Esophagus squamous epithelium (tissue), 4 donors: ENCODE measurements around the gene IRF2.

Experiments
- POLR2A ChIP-seq, 4 donors: fragments of 450-650 bp; IDR thresholded peaks; one replicate each; pipeline ENCODE4 v1.6.1; 2017; ENCODE audit warnings: antibody characterized with exemption in 4 of 4, mild to moderate bottlenecking in 4 of 4, moderate library complexity in 3 of 4
- TF ChIP-seq, protein P1 (sequence below), 6 experiments: fragments of 450-650 bp in 4 of 6; fragments of 200-600 bp in 2 of 6; sonication (generic) in 2 of 6; IDR thresholded peaks; one replicate each; pipeline ENCODE4 v1.5.1; 2016 to 2019; ENCODE audit warnings: antibody characterized with exemption in 6 of 6, mild to moderate bottlenecking in 4 of 6, moderate library complexity in 4 of 6

DNA sequence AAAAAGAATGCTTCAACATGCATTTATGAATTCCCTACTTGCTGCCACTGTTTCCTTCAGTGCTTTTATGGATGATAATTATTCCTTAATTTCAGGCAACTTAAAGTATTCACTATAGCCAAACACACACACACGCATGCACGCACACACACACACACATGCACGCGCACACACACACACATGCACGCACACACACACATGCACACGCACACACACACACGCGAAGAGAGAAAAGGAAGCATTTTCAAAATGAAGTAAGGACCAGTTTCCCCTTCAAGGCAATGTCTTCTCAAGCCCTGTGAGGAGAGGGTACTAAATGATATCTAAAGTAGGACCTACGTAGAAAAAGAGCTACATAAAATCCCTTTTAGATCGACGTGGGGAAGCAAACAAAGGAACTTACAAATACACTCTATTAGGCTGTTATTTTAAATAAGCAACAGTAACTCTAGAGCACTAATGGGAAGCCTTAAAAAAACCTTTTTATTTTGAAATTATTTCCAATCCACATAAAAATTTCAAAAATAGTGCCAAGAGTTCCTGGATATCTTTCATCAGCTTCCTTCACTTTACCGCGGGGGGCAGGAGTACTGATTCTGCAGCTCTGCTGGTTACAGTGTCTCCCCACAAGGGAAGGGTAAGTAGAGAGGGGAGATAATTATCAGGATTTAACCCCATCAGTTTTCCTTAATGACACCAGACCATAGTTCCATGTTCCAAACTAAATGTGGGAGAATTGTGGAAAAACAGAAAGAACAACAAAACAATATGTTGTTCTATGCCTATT is 13.7 kb downstream of the IRF2 start:
- TF ChIP-seq, protein P1, sequence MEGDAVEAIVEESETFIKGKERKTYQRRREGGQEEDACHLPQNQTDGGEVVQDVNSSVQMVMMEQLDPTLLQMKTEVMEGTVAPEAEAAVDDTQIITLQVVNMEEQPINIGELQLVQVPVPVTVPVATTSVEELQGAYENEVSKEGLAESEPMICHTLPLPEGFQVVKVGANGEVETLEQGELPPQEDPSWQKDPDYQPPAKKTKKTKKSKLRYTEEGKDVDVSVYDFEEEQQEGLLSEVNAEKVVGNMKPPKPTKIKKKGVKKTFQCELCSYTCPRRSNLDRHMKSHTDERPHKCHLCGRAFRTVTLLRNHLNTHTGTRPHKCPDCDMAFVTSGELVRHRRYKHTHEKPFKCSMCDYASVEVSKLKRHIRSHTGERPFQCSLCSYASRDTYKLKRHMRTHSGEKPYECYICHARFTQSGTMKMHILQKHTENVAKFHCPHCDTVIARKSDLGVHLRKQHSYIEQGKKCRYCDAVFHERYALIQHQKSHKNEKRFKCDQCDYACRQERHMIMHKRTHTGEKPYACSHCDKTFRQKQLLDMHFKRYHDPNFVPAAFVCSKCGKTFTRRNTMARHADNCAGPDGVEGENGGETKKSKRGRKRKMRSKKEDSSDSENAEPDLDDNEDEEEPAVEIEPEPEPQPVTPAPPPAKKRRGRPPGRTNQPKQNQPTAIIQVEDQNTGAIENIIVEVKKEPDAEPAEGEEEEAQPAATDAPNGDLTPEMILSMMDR (IDR thresholded peaks at IDR 0.05) = no peak
- no peak for TF ChIP-seq POLR2A (IDR thresholded peaks at IDR 0.05)
